ENCODE results near the gene RPRD1B.

DNA sequence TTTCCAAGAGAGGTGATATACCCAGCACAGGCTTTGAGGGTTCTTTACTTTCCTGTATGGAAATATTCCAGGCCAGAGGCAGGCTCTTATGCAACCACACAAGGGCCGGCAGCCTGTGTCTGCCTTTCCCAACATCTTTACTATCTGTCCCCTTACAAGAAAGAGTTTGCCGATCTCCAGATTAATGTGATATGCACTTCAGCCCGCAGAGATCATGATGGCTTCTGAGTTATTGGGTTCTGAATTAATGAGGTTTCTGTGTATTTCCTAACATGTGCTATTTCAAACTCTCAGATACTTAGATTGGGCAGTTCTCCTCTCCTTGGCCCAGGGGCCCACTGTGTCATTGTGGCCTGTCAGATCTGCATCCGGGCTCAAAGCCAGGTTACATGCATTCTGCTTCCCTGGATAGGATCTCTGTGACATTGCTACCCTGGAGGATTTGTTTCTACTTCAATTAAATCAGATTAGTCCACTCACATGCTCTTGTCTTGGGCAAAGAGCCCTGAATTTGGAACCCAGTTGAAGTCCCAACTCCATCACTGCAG lies 75.0 kb downstream of the RPRD1B start:
- TF ChIP-seq, protein P1, sequence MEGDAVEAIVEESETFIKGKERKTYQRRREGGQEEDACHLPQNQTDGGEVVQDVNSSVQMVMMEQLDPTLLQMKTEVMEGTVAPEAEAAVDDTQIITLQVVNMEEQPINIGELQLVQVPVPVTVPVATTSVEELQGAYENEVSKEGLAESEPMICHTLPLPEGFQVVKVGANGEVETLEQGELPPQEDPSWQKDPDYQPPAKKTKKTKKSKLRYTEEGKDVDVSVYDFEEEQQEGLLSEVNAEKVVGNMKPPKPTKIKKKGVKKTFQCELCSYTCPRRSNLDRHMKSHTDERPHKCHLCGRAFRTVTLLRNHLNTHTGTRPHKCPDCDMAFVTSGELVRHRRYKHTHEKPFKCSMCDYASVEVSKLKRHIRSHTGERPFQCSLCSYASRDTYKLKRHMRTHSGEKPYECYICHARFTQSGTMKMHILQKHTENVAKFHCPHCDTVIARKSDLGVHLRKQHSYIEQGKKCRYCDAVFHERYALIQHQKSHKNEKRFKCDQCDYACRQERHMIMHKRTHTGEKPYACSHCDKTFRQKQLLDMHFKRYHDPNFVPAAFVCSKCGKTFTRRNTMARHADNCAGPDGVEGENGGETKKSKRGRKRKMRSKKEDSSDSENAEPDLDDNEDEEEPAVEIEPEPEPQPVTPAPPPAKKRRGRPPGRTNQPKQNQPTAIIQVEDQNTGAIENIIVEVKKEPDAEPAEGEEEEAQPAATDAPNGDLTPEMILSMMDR (IDR thresholded peaks at IDR 0.05): no peak
- no peak for TF ChIP-seq ZFX (IDR thresholded peaks at IDR 0.05; ENCODE audit: borderline replicate concordance)
